Measurements from ENCODE around the gene ADAMTS12.

DNA sequence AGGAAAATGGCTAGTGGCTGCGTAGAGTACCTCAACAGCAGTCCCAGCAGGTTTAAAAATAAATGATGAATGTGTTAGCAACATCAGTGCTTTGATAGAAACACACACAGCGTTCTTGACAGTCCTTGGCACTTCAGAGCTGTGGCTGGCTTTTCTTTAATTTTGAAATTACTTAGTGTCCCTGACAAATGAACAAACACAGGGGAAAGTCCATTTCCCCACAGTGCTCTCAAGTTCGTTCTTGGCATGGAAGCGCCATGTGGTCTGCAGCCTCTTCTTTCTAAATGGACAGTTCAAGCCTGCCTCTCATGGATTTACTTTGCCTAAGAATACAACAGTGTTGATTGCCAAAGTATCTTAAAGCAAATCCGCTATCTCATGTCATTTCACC lies 102.2 kb downstream of the ADAMTS12 start:
- TF ChIP-seq, protein P1, sequence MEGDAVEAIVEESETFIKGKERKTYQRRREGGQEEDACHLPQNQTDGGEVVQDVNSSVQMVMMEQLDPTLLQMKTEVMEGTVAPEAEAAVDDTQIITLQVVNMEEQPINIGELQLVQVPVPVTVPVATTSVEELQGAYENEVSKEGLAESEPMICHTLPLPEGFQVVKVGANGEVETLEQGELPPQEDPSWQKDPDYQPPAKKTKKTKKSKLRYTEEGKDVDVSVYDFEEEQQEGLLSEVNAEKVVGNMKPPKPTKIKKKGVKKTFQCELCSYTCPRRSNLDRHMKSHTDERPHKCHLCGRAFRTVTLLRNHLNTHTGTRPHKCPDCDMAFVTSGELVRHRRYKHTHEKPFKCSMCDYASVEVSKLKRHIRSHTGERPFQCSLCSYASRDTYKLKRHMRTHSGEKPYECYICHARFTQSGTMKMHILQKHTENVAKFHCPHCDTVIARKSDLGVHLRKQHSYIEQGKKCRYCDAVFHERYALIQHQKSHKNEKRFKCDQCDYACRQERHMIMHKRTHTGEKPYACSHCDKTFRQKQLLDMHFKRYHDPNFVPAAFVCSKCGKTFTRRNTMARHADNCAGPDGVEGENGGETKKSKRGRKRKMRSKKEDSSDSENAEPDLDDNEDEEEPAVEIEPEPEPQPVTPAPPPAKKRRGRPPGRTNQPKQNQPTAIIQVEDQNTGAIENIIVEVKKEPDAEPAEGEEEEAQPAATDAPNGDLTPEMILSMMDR (conservative IDR thresholded peaks at IDR 0.05): no peak
- TF ChIP-seq ZFX (IDR thresholded peaks at IDR 0.05): no peak
